Neural cell (in vitro differentiated cells): ENCODE data around the gene CCDC87. TPM values are rescaled to one million over a fixed set of nuclear protein-coding genes. Genes with fewer than 3 reads are reported as not detected.

Source experiments
- H2AFZ ChIP-seq: fragments of 200-600, 300-800 bp; sonication (generic), shearing (Covaris generic); 2 replicates; pipeline ENCODE4 v1.6.0; 2014; ENCODE audit warnings: low read depth, mild to moderate bottlenecking, antibody characterized with exemption, low read length, moderate library complexity
- H3F3A ChIP-seq: fragments of 200-600 bp; shearing (Covaris generic); 2 replicates; pipeline ENCODE4 v1.6.1; 2016; ENCODE audit warnings: mild to moderate bottlenecking, moderate library complexity, mixed read lengths, antibody characterized with exemption, low read length; ENCODE audit not compliant: insufficient read depth, poor library complexity, severe bottlenecking
- H3K27ac ChIP-seq: fragments of 200-600, 300-800 bp; sonication (generic), shearing (Covaris generic); 2 replicates; pipeline ENCODE4 v1.5.1; 2014; ENCODE audit warnings: mild to moderate bottlenecking, low read length, moderate library complexity
- H3K27me3 ChIP-seq: fragments of 300-800, 200-600 bp; sonication (generic), shearing (Covaris generic); 2 replicates; pipeline ENCODE4 v1.6.0; 2014; ENCODE audit warnings: mild to moderate bottlenecking, low read depth, low read length, moderate library complexity; ENCODE audit not compliant: insufficient read depth
- H3K36me3 ChIP-seq: fragments of 300-800, 200-600 bp; sonication (generic), shearing (Covaris generic); 2 replicates; pipeline ENCODE4 v1.5.1; 2014; ENCODE audit warnings: mild to moderate bottlenecking, antibody characterized with exemption, low read length, moderate library complexity; ENCODE audit not compliant: insufficient read depth
- H3K4me2 ChIP-seq: fragments of 300-800, 200-600 bp; sonication (generic), shearing (Covaris generic); 2 replicates; pipeline ENCODE4 v1.6.0; 2014; ENCODE audit warnings: mild to moderate bottlenecking, low read length
- H3K4me3 ChIP-seq: fragments of 300-800, 200-600 bp; sonication (generic), shearing (Covaris generic); 2 replicates; pipeline ENCODE4 v1.5.1; 2014; ENCODE audit warnings: mild to moderate bottlenecking, low read length, moderate library complexity
- H3K79me2 ChIP-seq: fragments of 200-600 bp; shearing (Covaris generic); replicated peaks from 2 replicates; pipeline ENCODE4 v1.6.0; 2014; ENCODE audit warnings: mild to moderate bottlenecking, low read length, moderate library complexity; ENCODE audit not compliant: insufficient read depth
- H3K9ac ChIP-seq: fragments of 300-800, 200-600 bp; sonication (generic), shearing (Covaris generic); 2 replicates; pipeline ENCODE4 v1.6.1; 2016; ENCODE audit warnings: mild to moderate bottlenecking, low read length, mixed read lengths
- H3K9me2 ChIP-seq: fragments of 200-600 bp; shearing (Covaris generic); 2 replicates; pipeline ENCODE4 v1.6.1; 2016; ENCODE audit warnings: mild to moderate bottlenecking, low read length, mixed read lengths; ENCODE audit not compliant: insufficient read depth
- H3K9me3 ChIP-seq: fragments of 200-600, 300-800 bp; sonication (generic), shearing (Covaris generic); 2 replicates; pipeline ENCODE4 v1.6.1; 2016; ENCODE audit warnings: mild to moderate bottlenecking, mixed run types, low read length, moderate library complexity, mixed read lengths
- H4K20me1 ChIP-seq: fragments of 200-600 bp; shearing (Covaris generic); 2 replicates; pipeline ENCODE4 v1.6.1; 2016; ENCODE audit warnings: mild to moderate bottlenecking, mixed run types; ENCODE audit not compliant: insufficient read depth
- EP300 ChIP-seq: fragments of 450-650 bp; conservative IDR thresholded peaks from 2 replicates; pipeline ENCODE4 v1.6.1; 2014; ENCODE audit warnings: antibody characterized with exemption, mild to moderate bottlenecking, moderate library complexity; ENCODE audit not compliant: poor library complexity, severe bottlenecking
- EZH2 ChIP-seq: fragments of 200-600, 300-800 bp; shearing (Covaris generic), sonication (generic); IDR thresholded peaks from 2 replicates; pipeline ENCODE4 v1.6.1; 2014; ENCODE audit warnings: antibody characterized with exemption, low read length, borderline replicate concordance, mild to moderate bottlenecking; ENCODE audit not compliant: insufficient read depth, poor library complexity, severe bottlenecking
- MXI1 ChIP-seq: fragments of 450-650 bp; conservative IDR thresholded peaks from 2 replicates; pipeline ENCODE4 v1.6.1; 2014; ENCODE audit warnings: antibody characterized with exemption, mild to moderate bottlenecking; ENCODE audit not compliant: poor library complexity, severe bottlenecking
- POLR2AphosphoS5 ChIP-seq: IDR thresholded peaks from 2 replicates; pipeline ENCODE4 v1.6.1; 2012
- RAD21 ChIP-seq: fragments of 450-650 bp; conservative IDR thresholded peaks from 2 replicates; pipeline ENCODE4 v1.6.1; 2014; ENCODE audit warnings: antibody characterized with exemption, mild to moderate bottlenecking, moderate library complexity
- SMC3 ChIP-seq: fragments of 450-650 bp; conservative IDR thresholded peaks from 2 replicates; pipeline ENCODE4 v1.6.1; 2014; ENCODE audit warnings: antibody characterized with exemption, mild to moderate bottlenecking, moderate library complexity; ENCODE audit not compliant: poor library complexity
- TAF1 ChIP-seq: IDR thresholded peaks from 2 replicates; pipeline ENCODE4 v1.6.1; 2012; ENCODE audit warnings: low read depth
- polyA plus RNA-seq: library from polyadenylated mRNA; depleted of rRNA; stranded (reverse); fragments of >200 nt; gene quantifications from 2 replicates; pipeline ENCODE4 v1.2.3, GENCODE V29; 2014
- TF ChIP-seq, protein P1 (sequence below): IDR thresholded peaks from 2 replicates; pipeline ENCODE4 v1.6.1; 2012; ENCODE audit warnings: borderline replicate concordance
- TF ChIP-seq, protein P2 (sequence below): fragments of 450-650 bp; IDR thresholded peaks from 2 replicates; pipeline ENCODE4 v1.5.1; 2014; ENCODE audit warnings: antibody characterized with exemption, mild to moderate bottlenecking, moderate library complexity; ENCODE audit not compliant: poor library complexity, severe bottlenecking

Gene CCDC87
- polyA plus RNA-seq, 1 donor from 2014 or later, result not detected

DNA sequence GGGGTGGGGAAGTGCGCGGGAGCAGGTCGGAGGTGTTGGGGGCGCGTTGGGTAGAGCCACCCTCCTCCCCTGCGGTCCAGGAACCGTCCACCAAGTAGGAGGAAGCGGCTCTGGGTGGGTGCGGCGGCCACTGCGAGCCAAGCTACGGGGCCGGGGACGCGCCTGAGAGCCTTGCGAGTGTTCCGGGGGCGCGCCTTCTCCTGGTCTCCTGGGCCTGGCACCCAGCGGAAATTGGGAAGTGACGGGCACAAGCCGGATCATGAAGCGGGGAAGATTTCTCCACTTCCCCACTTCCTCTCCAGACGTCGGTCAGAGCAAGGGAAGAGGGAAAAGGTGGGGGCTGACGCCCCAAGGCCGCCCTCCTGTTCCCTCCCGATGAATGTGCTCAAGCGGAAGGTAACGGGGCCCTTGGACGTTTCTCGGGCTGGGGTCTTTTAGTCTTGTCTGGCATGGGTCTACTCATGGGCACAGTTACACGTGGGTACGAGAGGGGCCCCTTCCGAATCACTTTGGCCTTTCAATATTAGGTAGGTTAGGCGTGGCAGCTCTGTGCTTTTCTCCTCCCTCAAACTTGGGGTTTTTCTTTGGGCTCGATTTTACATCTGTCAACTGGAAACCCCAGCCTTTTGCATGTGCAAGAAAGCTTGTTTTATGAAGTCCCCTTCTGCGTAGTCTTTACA lies 24.4 kb upstream of the CCDC87 start:
- Histone ChIP-seq H2AFZ (peak overlapping the region; percentile 95), H3K27me3 (no peaks in the 10 kb centered on the region), H3K36me3 (no peaks in the 10 kb centered on the region), H3K9me3 (no peaks in the 10 kb centered on the region), H3K4me3 (peak overlapping the region; percentile 96), H4K20me1 (peaks cover 33% of the 10 kb centered on the region), H3K9ac (peak overlapping the region; percentile 98), H3K9me2 (no peaks in the 10 kb centered on the region), H3K4me2 (peak overlapping the region; percentile 94), H3K27ac (peak overlapping the region; percentile 99), H3K79me2 (peaks cover 51% of the 10 kb centered on the region), H3F3A (no peaks in the 10 kb centered on the region)
- no peak for TF ChIP-seq EP300
- TF ChIP-seq, protein P1, sequence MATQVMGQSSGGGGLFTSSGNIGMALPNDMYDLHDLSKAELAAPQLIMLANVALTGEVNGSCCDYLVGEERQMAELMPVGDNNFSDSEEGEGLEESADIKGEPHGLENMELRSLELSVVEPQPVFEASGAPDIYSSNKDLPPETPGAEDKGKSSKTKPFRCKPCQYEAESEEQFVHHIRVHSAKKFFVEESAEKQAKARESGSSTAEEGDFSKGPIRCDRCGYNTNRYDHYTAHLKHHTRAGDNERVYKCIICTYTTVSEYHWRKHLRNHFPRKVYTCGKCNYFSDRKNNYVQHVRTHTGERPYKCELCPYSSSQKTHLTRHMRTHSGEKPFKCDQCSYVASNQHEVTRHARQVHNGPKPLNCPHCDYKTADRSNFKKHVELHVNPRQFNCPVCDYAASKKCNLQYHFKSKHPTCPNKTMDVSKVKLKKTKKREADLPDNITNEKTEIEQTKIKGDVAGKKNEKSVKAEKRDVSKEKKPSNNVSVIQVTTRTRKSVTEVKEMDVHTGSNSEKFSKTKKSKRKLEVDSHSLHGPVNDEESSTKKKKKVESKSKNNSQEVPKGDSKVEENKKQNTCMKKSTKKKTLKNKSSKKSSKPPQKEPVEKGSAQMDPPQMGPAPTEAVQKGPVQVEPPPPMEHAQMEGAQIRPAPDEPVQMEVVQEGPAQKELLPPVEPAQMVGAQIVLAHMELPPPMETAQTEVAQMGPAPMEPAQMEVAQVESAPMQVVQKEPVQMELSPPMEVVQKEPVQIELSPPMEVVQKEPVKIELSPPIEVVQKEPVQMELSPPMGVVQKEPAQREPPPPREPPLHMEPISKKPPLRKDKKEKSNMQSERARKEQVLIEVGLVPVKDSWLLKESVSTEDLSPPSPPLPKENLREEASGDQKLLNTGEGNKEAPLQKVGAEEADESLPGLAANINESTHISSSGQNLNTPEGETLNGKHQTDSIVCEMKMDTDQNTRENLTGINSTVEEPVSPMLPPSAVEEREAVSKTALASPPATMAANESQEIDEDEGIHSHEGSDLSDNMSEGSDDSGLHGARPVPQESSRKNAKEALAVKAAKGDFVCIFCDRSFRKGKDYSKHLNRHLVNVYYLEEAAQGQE, result no peak

DNA sequence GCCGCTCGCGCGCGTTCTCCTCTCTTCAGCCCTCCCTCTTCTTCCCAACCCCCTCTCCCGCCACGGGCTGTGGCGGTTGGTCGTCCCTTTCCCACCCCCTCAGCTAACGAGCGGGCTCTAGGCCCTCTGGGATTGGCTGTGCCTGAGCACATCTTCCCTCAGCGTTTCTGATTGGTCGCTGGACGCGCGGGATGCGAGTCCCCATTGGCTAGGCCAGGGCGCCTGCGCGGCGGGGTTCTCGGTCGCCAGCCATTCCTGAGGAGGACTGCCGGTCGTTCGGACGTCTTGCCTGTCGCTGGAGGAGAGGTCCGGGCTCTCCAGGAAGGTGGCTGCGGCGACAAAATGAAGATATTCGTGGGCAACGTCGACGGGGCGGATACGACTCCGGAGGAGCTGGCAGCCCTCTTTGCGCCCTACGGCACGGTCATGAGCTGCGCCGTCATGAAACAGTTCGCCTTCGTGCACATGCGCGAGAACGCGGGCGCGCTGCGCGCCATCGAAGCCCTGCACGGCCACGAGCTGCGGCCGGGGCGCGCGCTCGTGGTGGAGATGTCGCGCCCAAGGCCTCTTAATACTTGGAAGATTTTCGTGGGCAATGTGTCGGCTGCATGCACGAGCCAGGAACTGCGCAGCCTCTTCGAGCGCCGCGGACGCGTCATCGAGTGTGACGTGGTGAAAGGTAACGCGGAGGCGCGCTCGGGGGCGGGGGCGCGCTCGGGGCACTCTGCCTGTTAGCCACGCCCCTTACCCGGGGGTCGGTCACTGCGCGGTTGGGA lies 23.7 kb upstream of the CCDC87 start, which contains the start of gene RBM14:
Gene RBM14, plus strand, starts transcription at position 252 of the 776 bp plus-strand sequence. Its CDS starts 91 bp downstream, at position 343.
- Histone ChIP-seq H3K9me2 (no peaks in the 10 kb centered on the region), H3K9ac (peak within 1 kb of the TSS; percentile 98), H2AFZ (peak within 1 kb of the TSS; percentile 95), H3K9me3 (no peaks in the 10 kb centered on the region), H3K4me2 (peak within 1 kb of the TSS; percentile 94), H3F3A (no peaks in the 10 kb centered on the region), H3K27me3 (no peaks in the 10 kb centered on the region), H3K79me2 (peaks cover 44% of the 10 kb centered on the region), H3K27ac (peak within 1 kb of the TSS; percentile 99), H4K20me1 (peaks cover 33% of the 10 kb centered on the region), H3K36me3 (no peaks in the 10 kb centered on the region), H3K4me3 (peak within 1 kb of the TSS; percentile 96)
- TF ChIP-seq EP300 (peak; percentile 17), SMC3 (peak; percentile 31), EZH2 (no peak), POLR2AphosphoS5 (peak; percentile 100), RAD21 (no peak), MXI1 (peak; percentile 93), TAF1 (peak; percentile 99)
- TF ChIP-seq, protein P1, result peak; percentile 96
- TF ChIP-seq, protein P2, sequence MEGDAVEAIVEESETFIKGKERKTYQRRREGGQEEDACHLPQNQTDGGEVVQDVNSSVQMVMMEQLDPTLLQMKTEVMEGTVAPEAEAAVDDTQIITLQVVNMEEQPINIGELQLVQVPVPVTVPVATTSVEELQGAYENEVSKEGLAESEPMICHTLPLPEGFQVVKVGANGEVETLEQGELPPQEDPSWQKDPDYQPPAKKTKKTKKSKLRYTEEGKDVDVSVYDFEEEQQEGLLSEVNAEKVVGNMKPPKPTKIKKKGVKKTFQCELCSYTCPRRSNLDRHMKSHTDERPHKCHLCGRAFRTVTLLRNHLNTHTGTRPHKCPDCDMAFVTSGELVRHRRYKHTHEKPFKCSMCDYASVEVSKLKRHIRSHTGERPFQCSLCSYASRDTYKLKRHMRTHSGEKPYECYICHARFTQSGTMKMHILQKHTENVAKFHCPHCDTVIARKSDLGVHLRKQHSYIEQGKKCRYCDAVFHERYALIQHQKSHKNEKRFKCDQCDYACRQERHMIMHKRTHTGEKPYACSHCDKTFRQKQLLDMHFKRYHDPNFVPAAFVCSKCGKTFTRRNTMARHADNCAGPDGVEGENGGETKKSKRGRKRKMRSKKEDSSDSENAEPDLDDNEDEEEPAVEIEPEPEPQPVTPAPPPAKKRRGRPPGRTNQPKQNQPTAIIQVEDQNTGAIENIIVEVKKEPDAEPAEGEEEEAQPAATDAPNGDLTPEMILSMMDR, result no peak
